RWPE1 (cell line): Measurements from ENCODE around the gene RS1.

Experiments
- CTCF ChIA-PET: fragments of 350-600 bp; sonication (Branson Sonifier 250); formaldehyde crosslinking; extraction: SDS; loops from one replicate; lab custom pipeline; 2021; lab: Yijun Ruan, JAX
- POLR2A ChIA-PET: fragments of 400-600 bp; formaldehyde crosslinking; extraction: SDS; loops from one replicate; lab custom pipeline; 2020; ENCODE audit warnings: antibody characterized with exemption; ENCODE audit not compliant: low non-redundant PET; lab: Yijun Ruan, JAX
- DNase-seq: peaks from one replicate; pipeline ENCODE4 v3.0.0; 2012; ENCODE audit warnings: low spot score
- H3K27ac ChIP-seq: fragments of 450-650 bp; 2 replicates; pipeline ENCODE4 v1.5.1; 2017
- CTCF ChIP-seq: fragments of 450-650 bp; conservative IDR thresholded peaks from 2 replicates; pipeline ENCODE4 v1.5.1; 2017; ENCODE audit warnings: low read depth, mild to moderate bottlenecking

RS1 gene

GRCh38 chrX:18652636-18653035 is 19.3 kb downstream of the RS1 start:
- no peak overlapping the region for H3K27ac ChIP-seq
- POLR2A ChIA-PET: no interaction called here
- no peak for DNase-seq
- CTCF ChIA-PET: no interaction called here
- TF ChIP-seq CTCF: no peak

GRCh38 chrX:18650662-18651061 is 21.2 kb downstream of the RS1 start:
- ChIA-PET CTCF (no interaction called here), POLR2A (no interaction called here)
- no peak overlapping the region for H3K27ac ChIP-seq
- DNase-seq: no peak
- no peak for TF ChIP-seq CTCF

GRCh38 chrX:18649498-18649951 is 22.4 kb downstream of the RS1 start:
- no peak for DNase-seq
- ChIA-PET CTCF (interaction anchor here (0.6 kb wide), 1 partner anchor 354 kb away, joined by 3 read pairs; no protein-coding TSS in a partner anchor), POLR2A (no interaction called here)
- no peak overlapping the region for H3K27ac ChIP-seq
- TF ChIP-seq CTCF: no peak

GRCh38 chrX:18647621-18648020 is 24.3 kb downstream of the RS1 start:
- DNase-seq: no peak
- H3K27ac ChIP-seq: no peak overlapping the region
- ChIA-PET POLR2A (no interaction called here), CTCF (no interaction called here)
- no peak for TF ChIP-seq CTCF

- CTCF ChIA-PET: no interaction called here
- POLR2A ChIA-PET: no interaction called here
These were observed 28.1 kb downstream of the RS1 start for GRCh38 chrX:18643853-18644252.

GRCh38 chrX:18643243-18643642 is 28.7 kb downstream of the RS1 start:
- ChIA-PET POLR2A (no interaction called here), CTCF (no interaction called here)
- DNase-seq: no peak
- no peak for TF ChIP-seq CTCF
- no peak overlapping the region for H3K27ac ChIP-seq

More at GRCh38 chrX:18643853-18644252, 28.1 kb downstream of the RS1 start:
- H3K27ac ChIP-seq: no peak overlapping the region
- TF ChIP-seq CTCF: no peak
- no peak for DNase-seq
